GM23248 (cell line): ENCODE results near the gene ANKH. TPM values are rescaled to one million over a fixed set of nuclear protein-coding genes. Genes with fewer than 3 reads are reported as not detected.
A peak's percentile ranks its signal among the peaks of the same experiment; 100 is the strongest.

Experiments used
- DNase-seq: peaks from one replicate; pipeline ENCODE4 v3.0.0-alpha.2; 2015
- H2AFZ ChIP-seq: fragments of 200-600 bp; sonication (generic); 2 replicates; pipeline ENCODE4 v1.6.1; 2016; ENCODE audit warnings: antibody characterized with exemption
- H3F3A ChIP-seq: fragments of 200-600 bp; sonication (generic); 2 replicates; pipeline ENCODE4 v1.6.1; 2016; ENCODE audit warnings: mild to moderate bottlenecking, antibody characterized with exemption, mixed run types; ENCODE audit not compliant: insufficient read depth
- H3K27ac ChIP-seq: fragments of 200-600 bp; sonication (generic); 2 replicates; pipeline ENCODE4 v1.5.1; 2016; ENCODE audit warnings: mild to moderate bottlenecking
- H3K27me3 ChIP-seq: fragments of 200-600 bp; sonication (generic); replicated peaks from 2 replicates; pipeline ENCODE4 v1.6.1; 2016; ENCODE audit warnings: mild to moderate bottlenecking; ENCODE audit not compliant: insufficient read depth
- H3K36me3 ChIP-seq: fragments of 200-600 bp; sonication (generic); 2 replicates; pipeline ENCODE4 v1.6.1; 2016; ENCODE audit warnings: low read depth, mild to moderate bottlenecking
- H3K4me1 ChIP-seq: fragments of 200-600 bp; sonication (generic); 2 replicates; pipeline ENCODE4 v1.6.1; 2016; ENCODE audit warnings: mild to moderate bottlenecking; ENCODE audit not compliant: insufficient read depth
- H3K4me2 ChIP-seq: fragments of 200-600 bp; sonication (generic); one replicate; pipeline ENCODE4 v1.6.1; 2016; ENCODE audit warnings: mild to moderate bottlenecking; ENCODE audit not compliant: unreplicated experiment
- H3K4me3 ChIP-seq: fragments of 200-600 bp; sonication (generic); 2 replicates; pipeline ENCODE4 v1.5.1; 2016; ENCODE audit warnings: mild to moderate bottlenecking
- H3K79me2 ChIP-seq: fragments of 200-600 bp; sonication (generic); 2 replicates; pipeline ENCODE4 v1.6.1; 2016; ENCODE audit warnings: mild to moderate bottlenecking; ENCODE audit not compliant: insufficient read depth
- H3K9ac ChIP-seq: fragments of 200-600 bp; sonication (generic); 2 replicates; pipeline ENCODE4 v1.6.1; 2016; ENCODE audit warnings: mild to moderate bottlenecking
- H3K9me2 ChIP-seq: fragments of 200-600 bp; sonication (generic); 2 replicates; pipeline ENCODE4 v1.6.1; 2016; ENCODE audit warnings: mixed run types, mild to moderate bottlenecking, moderate library complexity; ENCODE audit not compliant: insufficient read depth
- H3K9me3 ChIP-seq: fragments of 200-600 bp; sonication (generic); one replicate; pipeline ENCODE4 v1.6.1; 2017; ENCODE audit warnings: low read depth
- H4K20me1 ChIP-seq: fragments of 200-600 bp; sonication (generic); 2 replicates; pipeline ENCODE4 v1.6.0; 2016; ENCODE audit not compliant: insufficient read depth
- EZH2 ChIP-seq: fragments of 200-600 bp; sonication (generic); IDR thresholded peaks from 2 replicates; pipeline ENCODE4 v1.6.1; 2018; ENCODE audit warnings: antibody characterized with exemption, mild to moderate bottlenecking; ENCODE audit not compliant: insufficient read depth, poor library complexity, severe bottlenecking
- EZH2phosphoT487 ChIP-seq: fragments of 200-600 bp; sonication (generic); IDR thresholded peaks from 2 replicates; pipeline ENCODE4 v1.6.1; 2018; ENCODE audit warnings: antibody characterized with exemption, moderate library complexity, mild to moderate bottlenecking, low read depth; ENCODE audit not compliant: insufficient read depth
- WGBS, 2 experiments: methylation state at CpG; one replicate each; pipeline ENCODE4 v1.1.6; 2015 to 2017; ENCODE audit warnings: low lambda C conversion rate in 2 of 2, low coverage in 1 of 2; ENCODE audit errors: missing lambda C conversion rate in 2 of 2; 5-methylcytosine and 5-hydroxymethylcytosine counted together
- in situ Hi-C: fragments of 300-500 bp; cut with MboI; formaldehyde crosslinking; loops from 2 replicates; pipeline ENCODE4 v1.15.0; 2020
- polyA plus RNA-seq: library from polyadenylated mRNA; unstranded; fragments of >200 nt; fragmentation: Nextera tagmentation; extraction: Ambion mirVana; gene quantifications from 2 replicates; pipeline ENCODE4 v1.2.1, GENCODE V29; 2016
- total RNA-seq: library from RNA; depleted of rRNA; stranded (reverse); fragments of >200 nt; shearing (Covaris generic); gene quantifications from 2 replicates; pipeline ENCODE4 v1.2.3, GENCODE V29; 2014

ANKH gene
- total and polyA plus RNA-seq, 2 experiments from 2014 or later = 45.9 to 47.6 TPM

GRCh38 chr5:14726066-14726838, 145.3 kb downstream of the ANKH start:
- peak; percentile 51 for DNase-seq
- H3K36me3 ChIP-seq = no peaks in the 10 kb centered on the region
- no peaks in the 10 kb centered on the region for H3K9me3 ChIP-seq
- no peak overlapping the region for H3K4me2 ChIP-seq
- H3K4me1 ChIP-seq = peaks cover 14% of the 10 kb centered on the region
- no peaks in the 10 kb centered on the region for H3K79me2 ChIP-seq
- TF ChIP-seq EZH2phosphoT487 = no peak
- no peak for TF ChIP-seq EZH2
- no peak overlapping the region for H2AFZ ChIP-seq
- no peak overlapping the region for H3K9ac ChIP-seq
- H3K27ac ChIP-seq = no peak overlapping the region
- no peaks in the 10 kb centered on the region for H3K9me2 ChIP-seq
- peaks cover 10% of the 10 kb centered on the region for H3F3A ChIP-seq
- no peaks in the 10 kb centered on the region for H3K27me3 ChIP-seq
- in situ Hi-C loops = loop anchor here (5.0 kb wide), 1 partner anchor 276 kb away; no protein-coding TSS in a partner anchor
- no peaks in the 10 kb centered on the region for H4K20me1 ChIP-seq
- WGBS, 2 experiments = 77 to 79% methylated on average over 13 to 14 of the region's 14 CpGs
- H3K4me3 ChIP-seq = no peak overlapping the region

GRCh38 chr5:14724633-14725032, 146.9 kb downstream of the ANKH start:
- Histone ChIP-seq H3K9me3 (no peaks in the 10 kb centered on the region), H4K20me1 (no peaks in the 10 kb centered on the region), H3K4me1 (peaks cover 30% of the 10 kb centered on the region), H3K27ac (no peak overlapping the region), H3K4me2 (no peak overlapping the region), H3K9ac (no peak overlapping the region), H3K79me2 (no peaks in the 10 kb centered on the region), H3K4me3 (no peak overlapping the region), H3K9me2 (no peaks in the 10 kb centered on the region), H3F3A (peaks cover 26% of the 10 kb centered on the region), H3K36me3 (no peaks in the 10 kb centered on the region), H3K27me3 (no peaks in the 10 kb centered on the region), H2AFZ (no peak overlapping the region)
- no peak for DNase-seq
- WGBS, 2 experiments = 92 to 93% methylated on average over 10 of the region's 10 CpGs
- in situ Hi-C loops = loop anchor here (5.0 kb wide), 1 partner anchor 278 kb away; no protein-coding TSS in a partner anchor
- TF ChIP-seq EZH2 = no peak
- TF ChIP-seq EZH2phosphoT487 = no peak

- H3K36me3 ChIP-seq = no peaks in the 10 kb centered on the region
- peaks cover 31% of the 10 kb centered on the region for H3F3A ChIP-seq
- no peak overlapping the region for H3K4me3 ChIP-seq
- no peaks in the 10 kb centered on the region for H3K9me2 ChIP-seq
- no peak overlapping the region for H2AFZ ChIP-seq
- no peaks in the 10 kb centered on the region for H3K9me3 ChIP-seq
- in situ Hi-C loops = no loop called here
- no peaks in the 10 kb centered on the region for H4K20me1 ChIP-seq
- 72 to 73% methylated on average over 4 of the region's 4 CpGs for WGBS, 2 experiments
- H3K4me1 ChIP-seq = peaks cover 32% of the 10 kb centered on the region
- no peak overlapping the region for H3K4me2 ChIP-seq
- no peaks in the 10 kb centered on the region for H3K79me2 ChIP-seq
- no peaks in the 10 kb centered on the region for H3K27me3 ChIP-seq
- H3K27ac ChIP-seq = no peak overlapping the region
- DNase-seq = peak; percentile 27
- no peak overlapping the region for H3K9ac ChIP-seq
- TF ChIP-seq EZH2phosphoT487 (no peak), EZH2 (no peak)
Measured at GRCh38 chr5:14723701-14724132, 147.9 kb downstream of the ANKH start.

- DNase-seq = no peak
- no peaks in the 10 kb centered on the region for H4K20me1 ChIP-seq
- H3K9me3 ChIP-seq = no peaks in the 10 kb centered on the region
- in situ Hi-C loops = no loop called here
- H3K27me3 ChIP-seq = no peaks in the 10 kb centered on the region
- H3K27ac ChIP-seq = no peak overlapping the region
- no peak overlapping the region for H3K9ac ChIP-seq
- no peak overlapping the region for H3K4me3 ChIP-seq
- WGBS, 2 experiments = 99% methylated on average over 8 of the region's 8 CpGs
- H3K9me2 ChIP-seq = no peaks in the 10 kb centered on the region
- H3K36me3 ChIP-seq = no peaks in the 10 kb centered on the region
- peaks cover 31% of the 10 kb centered on the region for H3K4me1 ChIP-seq
- no peaks in the 10 kb centered on the region for H3K79me2 ChIP-seq
- H3K4me2 ChIP-seq = no peak overlapping the region
- H3F3A ChIP-seq = peaks cover 30% of the 10 kb centered on the region
- H2AFZ ChIP-seq = no peak overlapping the region
- no peak for TF ChIP-seq EZH2phosphoT487
- TF ChIP-seq EZH2 = no peak
Measured at GRCh38 chr5:14722923-14723322, 148.7 kb downstream of the ANKH start.
